Measurements from ENCODE around the gene DRG2.

- no peak for TF ChIP-seq CTCF (IDR thresholded peaks at IDR 0.05)
- no peak for TF ChIP-seq POLR2A (IDR thresholded peaks at IDR 0.05)
- TF ChIP-seq EP300 (IDR thresholded peaks at IDR 0.05), result no peak
These were observed 68.6 kb downstream of the DRG2 start for GRCh38 chr17:18156171-18156975.
